Stimulated activated naive CD4-positive, alpha-beta T cell (primary cell): Measurements from ENCODE around the gene PHC3.
"Not testable (repeated sequence)": the region's sequence is repeated elsewhere in the genome, so short reads cannot be mapped to it uniquely, and the experiment has no call there.

Source experiments
- DNase-seq, 6 experiments: peaks; one replicate each; lab custom pipeline; 2025; lab: John Stamatoyannopoulos, UW

The PHC3 gene, protein sequence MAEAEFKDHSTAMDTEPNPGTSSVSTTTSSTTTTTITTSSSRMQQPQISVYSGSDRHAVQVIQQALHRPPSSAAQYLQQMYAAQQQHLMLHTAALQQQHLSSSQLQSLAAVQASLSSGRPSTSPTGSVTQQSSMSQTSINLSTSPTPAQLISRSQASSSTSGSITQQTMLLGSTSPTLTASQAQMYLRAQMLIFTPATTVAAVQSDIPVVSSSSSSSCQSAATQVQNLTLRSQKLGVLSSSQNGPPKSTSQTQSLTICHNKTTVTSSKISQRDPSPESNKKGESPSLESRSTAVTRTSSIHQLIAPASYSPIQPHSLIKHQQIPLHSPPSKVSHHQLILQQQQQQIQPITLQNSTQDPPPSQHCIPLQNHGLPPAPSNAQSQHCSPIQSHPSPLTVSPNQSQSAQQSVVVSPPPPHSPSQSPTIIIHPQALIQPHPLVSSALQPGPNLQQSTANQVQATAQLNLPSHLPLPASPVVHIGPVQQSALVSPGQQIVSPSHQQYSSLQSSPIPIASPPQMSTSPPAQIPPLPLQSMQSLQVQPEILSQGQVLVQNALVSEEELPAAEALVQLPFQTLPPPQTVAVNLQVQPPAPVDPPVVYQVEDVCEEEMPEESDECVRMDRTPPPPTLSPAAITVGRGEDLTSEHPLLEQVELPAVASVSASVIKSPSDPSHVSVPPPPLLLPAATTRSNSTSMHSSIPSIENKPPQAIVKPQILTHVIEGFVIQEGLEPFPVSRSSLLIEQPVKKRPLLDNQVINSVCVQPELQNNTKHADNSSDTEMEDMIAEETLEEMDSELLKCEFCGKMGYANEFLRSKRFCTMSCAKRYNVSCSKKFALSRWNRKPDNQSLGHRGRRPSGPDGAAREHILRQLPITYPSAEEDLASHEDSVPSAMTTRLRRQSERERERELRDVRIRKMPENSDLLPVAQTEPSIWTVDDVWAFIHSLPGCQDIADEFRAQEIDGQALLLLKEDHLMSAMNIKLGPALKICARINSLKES

GRCh38 chr3:170180908-170181885, at the start of gene PHC3:
Gene PHC3, minus strand, starts transcription at chr3:170181733. Its CDS starts 18 bp downstream, at chr3:170181715.
- DNase-seq = peak; percentile 82 to 91 (median 88)

DNA sequence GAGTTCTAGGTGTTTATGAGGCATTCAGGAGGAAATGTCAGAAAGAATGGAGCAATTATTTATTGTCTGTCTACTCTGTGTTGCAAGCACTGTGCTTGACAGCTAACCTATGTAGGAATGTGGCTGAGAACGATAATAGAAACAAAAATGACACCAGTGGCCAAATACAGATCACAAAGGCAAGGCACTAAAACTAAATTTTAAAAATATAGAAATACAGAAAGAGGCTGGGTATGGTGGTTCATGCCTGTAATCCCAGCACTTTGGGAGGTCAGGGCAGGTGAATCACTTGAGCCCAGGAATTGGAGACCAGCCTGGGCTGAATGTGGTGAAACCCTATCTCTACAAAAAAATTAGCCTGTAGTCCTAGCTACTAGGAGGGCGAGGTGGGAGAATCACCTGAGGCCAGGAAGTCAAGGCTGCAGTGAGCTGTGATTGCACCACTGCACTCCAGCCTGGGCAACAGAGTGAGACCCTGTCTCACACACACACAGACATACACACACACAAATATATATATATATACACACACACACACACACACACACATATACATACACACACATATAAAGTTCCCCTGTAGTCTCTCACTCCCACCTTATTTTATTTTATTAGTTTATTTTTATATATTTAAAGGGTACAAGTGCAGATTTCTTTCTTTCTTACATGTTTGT, 46.7 kb upstream of the PHC3 start:
- no peak for DNase-seq

- no peak for DNase-seq
Measured at GRCh38 chr3:170226426-170226960, 45.0 kb upstream of the PHC3 start.

GRCh38 chr3:170225166-170225565, 43.6 kb upstream of the PHC3 start:
- DNase-seq = no peak

GRCh38 chr3:170222647-170223541, 41.4 kb upstream of the PHC3 start:
- peak; percentile 20 to 67 (median 56) for DNase-seq

- peak; percentile 72 to 87 (median 77) for DNase-seq
Measured at GRCh38 chr3:170221924-170222646, 40.6 kb upstream of the PHC3 start, which contains the start of gene PRKCI. Gene PRKCI, plus strand, starts transcription at chr3:170222424. Its CDS starts 246 bp downstream, at chr3:170222670.

DNA sequence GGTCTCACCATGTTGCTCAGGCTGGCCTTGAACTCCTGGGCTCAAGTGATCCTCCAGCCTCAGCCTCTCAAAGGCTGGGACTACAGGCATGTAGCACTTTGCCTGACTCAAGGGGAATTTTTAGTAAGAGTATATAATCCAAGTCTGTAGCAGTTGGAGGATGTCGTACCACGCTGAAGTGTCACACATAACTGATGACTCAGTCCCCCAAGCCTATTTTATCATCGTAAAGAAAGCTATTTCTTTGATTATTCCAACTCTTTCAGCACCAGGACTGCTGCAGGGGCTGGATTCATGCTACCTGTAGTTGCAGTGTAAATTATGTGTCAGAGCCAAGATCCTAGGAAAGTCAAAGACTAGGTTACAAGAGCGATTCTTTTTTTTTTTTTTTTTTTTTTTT, 39.3 kb upstream of the PHC3 start:
- no peak for DNase-seq

GRCh38 chr3:170219850-170220249, 38.3 kb upstream of the PHC3 start:
- DNase-seq = no peak

DNA sequence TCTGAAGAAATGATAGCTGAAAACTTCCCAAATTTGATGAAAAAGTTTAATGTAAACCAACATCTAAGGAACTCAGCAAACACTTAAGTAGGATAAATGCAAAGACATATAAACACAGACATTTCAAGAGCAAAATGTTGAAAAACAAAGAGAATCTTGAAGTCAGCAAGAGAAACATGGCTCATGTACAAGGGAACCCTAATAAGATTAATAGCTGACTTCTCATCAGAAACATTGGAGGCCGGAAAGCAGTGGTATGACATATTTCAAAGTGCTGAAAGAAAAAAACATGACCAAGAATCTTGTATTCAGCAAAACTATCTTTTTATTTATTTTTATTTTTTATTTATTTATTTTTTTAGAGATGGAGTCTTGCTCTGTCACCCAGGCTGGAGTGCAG, 30.1 kb upstream of the PHC3 start:
- no peak for DNase-seq

DNA sequence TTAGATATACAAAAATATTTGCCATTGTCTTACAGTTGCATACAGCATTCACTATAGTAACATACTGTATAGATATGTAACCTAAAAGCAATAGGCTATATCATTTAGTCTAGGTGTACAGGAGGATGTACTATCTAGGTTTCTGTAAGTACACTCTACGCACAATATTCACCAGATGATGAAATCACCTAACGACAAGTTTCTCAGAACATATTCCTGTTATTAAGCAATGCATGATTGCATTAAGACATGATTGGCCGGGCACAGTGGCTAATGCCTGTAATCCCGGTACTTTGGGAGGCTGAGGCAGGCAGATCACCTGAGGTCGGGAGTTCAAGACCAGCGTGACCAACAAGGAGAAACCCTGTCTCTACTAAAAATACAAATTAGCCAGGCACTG, 26.2 kb upstream of the PHC3 start:
- DNase-seq = no peak

- DNase-seq = not testable (repeated sequence)
Measured at GRCh38 chr3:170206164-170206762, 24.7 kb upstream of the PHC3 start.

DNA sequence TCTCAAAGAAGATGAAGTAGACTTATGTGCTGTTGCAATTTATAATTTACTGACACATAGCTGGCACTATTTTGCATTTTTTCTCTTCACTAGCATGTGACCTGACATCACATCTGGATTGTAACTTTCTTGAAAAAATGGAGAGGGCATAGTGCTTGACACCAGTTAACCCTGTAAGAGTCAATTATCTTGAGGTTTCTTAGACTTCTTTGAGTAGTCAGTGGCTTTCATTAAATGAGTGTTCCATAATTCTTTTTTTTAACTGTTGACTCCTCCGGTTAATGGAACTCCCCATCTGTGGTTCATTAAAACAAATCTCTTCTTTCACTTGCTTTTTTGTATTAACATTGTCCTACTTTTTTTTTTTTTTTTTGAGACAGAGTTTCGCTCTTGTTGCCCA, 23.8 kb upstream of the PHC3 start:
- DNase-seq = no peak

DNA sequence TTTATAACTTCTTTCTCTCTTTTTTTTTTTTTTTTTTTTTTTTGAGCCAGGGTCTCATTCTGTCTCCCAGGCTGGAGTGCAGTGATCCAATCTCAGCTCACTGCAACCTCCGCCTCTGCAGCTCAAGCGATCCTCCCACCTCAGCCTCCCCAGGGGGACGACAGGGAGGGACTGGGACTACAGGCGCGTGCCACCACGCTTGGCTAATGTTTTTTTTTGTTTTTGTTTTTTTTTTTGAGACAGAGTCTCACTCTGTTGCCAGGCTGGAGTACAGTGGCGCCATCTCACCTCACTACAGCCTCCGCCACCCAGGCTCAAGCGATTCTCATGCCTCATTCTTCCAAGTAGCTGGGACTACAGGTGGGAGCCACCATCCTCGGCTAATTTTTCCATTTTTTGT, 23.0 kb upstream of the PHC3 start:
- no peak for DNase-seq

DNA sequence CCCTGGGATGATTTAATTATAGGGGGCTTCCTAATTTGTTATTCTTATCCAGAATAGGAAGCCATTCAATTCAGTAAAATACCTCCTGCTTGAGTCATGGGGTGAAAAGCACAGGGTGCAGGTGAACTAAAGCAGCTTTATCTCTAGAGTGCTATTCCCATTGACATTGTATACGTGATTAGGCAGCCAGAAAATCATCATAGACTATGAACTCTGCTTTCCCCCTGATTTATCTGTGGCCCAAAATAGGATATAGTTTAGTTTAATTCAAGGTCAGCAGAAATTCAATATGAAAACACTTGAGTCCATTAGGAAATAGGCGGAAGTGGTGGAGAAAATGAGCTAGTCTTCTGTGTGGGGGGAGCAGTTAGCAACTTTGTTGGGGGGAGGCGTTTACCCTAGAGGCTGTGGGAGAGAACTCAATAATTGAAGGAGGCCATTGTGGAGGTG, 22.5 kb upstream of the PHC3 start:
- no peak for DNase-seq

GRCh38 chr3:170203457-170203856, 21.9 kb upstream of the PHC3 start:
- DNase-seq = no peak

DNA sequence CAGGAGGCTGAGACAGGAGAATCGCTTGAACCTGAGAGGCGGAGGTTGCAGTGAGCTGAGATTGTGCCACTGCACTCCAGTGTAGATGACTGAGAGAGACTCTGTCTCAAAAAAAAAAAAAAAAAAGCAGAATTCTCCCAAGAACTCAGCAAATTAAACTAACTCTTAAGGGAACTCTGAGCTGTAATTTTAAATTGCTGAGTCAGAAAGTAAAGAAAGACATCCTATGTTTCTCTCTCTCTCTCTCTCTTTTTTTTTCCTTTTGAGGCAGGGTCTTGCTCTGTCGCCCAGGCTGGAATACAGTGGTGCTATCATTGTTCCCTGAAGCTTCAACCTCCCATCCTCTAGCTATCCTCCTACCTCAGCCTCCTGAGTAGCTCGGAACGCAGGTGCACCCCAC, 20.0 kb upstream of the PHC3 start:
- DNase-seq = no peak

DNA sequence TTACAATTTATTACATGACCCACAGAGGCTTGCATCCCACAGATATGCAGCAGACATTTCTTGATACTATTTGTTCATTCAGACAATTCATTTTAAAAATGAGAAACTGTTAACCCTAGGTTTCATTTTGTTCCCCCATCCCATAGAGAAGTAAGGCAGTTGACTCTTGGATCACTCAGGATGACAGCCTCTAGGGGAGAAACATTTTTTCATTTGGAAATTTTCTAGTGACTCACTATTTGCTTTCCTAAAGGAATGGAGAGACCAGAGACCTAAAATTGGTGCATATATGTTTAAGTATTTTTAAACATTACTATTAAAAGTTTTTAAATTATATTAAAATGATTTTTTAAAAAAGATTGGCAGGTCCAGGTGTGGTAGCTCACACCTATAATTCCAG, 19.5 kb upstream of the PHC3 start:
- no peak for DNase-seq

DNA sequence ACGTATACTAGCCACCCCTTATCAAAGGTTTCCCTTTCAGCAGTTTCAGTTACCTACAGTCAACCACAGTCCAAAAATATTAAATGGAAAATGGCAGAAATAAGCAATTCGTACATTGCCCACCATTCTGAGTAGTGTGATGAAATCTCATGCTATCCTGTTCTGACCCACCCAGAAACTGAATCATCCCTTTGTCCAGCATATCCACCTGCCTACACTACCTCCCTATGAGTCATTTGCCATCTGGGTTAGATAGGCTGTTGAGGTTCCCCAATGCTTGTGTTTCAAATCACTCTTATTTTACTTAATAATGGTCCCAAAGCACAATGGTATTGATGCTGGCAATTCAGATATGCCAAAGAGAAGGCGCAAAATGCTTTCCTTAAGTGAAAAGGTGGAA, 15.3 kb upstream of the PHC3 start:
- DNase-seq = no peak
